GM18507 (cell line): ENCODE measurements around the gene TUFT1.

Experiments
- DNase-seq: peaks from one replicate; pipeline ENCODE4 v3.0.0; 2011; ENCODE audit warnings: low read depth; ENCODE audit not compliant: insufficient read length; ENCODE audit errors: extremely low spot score
- FAIRE-seq: peaks from 2 replicates; lab custom pipeline; 2011; peaks lifted over from hg19 to GRCh38; lab: Jason Lieb, UNC

TUFT1 gene

GRCh38 chr1:151535326-151536271 lies 4.5 kb upstream of the TUFT1 start:
- no peak for DNase-seq
- FAIRE-seq, result no peak

- FAIRE-seq (no peak), DNase-seq (no peak)
Observed at GRCh38 chr1:151536499-151536898, 3.6 kb upstream of the TUFT1 start.

GRCh38 chr1:151537112-151537511 lies 3.0 kb upstream of the TUFT1 start:
- FAIRE-seq (no peak), DNase-seq (no peak)

- DNase-seq (peak; percentile 36), FAIRE-seq (no peak)
Observed at GRCh38 chr1:151539321-151540020, 638 bp upstream of the TUFT1 start.

- no peak for DNase-seq
- FAIRE-seq, result no peak
Observed at GRCh38 chr1:151540982-151541377, 871 bp downstream of the TUFT1 start.

- FAIRE-seq (no peak), DNase-seq (no peak)
Observed at GRCh38 chr1:151541752-151542151, 1.6 kb downstream of the TUFT1 start.

GRCh38 chr1:151542710-151543129 lies 2.6 kb downstream of the TUFT1 start:
- no peak for FAIRE-seq
- no peak for DNase-seq

GRCh38 chr1:151545542-151545941 lies 5.4 kb downstream of the TUFT1 start:
- DNase-seq (no peak), FAIRE-seq (no peak)

GRCh38 chr1:151546011-151546925 lies 6.2 kb downstream of the TUFT1 start:
- no peak for FAIRE-seq
- DNase-seq, result no peak

- FAIRE-seq, result no peak
Observed at GRCh38 chr1:151547119-151547899, 7.2 kb downstream of the TUFT1 start.

GRCh38 chr1:151547900-151548230 lies 7.8 kb downstream of the TUFT1 start:
- DNase-seq (no peak), FAIRE-seq (no peak)

More at GRCh38 chr1:151547119-151547899, 7.2 kb downstream of the TUFT1 start:
- no peak for DNase-seq

GRCh38 chr1:151549199-151549598 lies 9.1 kb downstream of the TUFT1 start:
- no peak for DNase-seq
- FAIRE-seq, result no peak

- FAIRE-seq, result no peak
Observed at GRCh38 chr1:151553659-151554058, 13.6 kb downstream of the TUFT1 start.

GRCh38 chr1:151556052-151556451 lies 15.9 kb downstream of the TUFT1 start:
- DNase-seq (no peak), FAIRE-seq (no peak)

More at GRCh38 chr1:151553659-151554058, 13.6 kb downstream of the TUFT1 start:
- no peak for DNase-seq

- FAIRE-seq (no peak), DNase-seq (no peak)
Observed at GRCh38 chr1:151562661-151563060, 22.6 kb downstream of the TUFT1 start.

- no peak for DNase-seq
- no peak for FAIRE-seq
Observed at GRCh38 chr1:151563376-151563775, 23.3 kb downstream of the TUFT1 start.

- no peak for FAIRE-seq
- DNase-seq, result no peak
Observed at GRCh38 chr1:151565502-151566189, 25.5 kb downstream of the TUFT1 start.

- DNase-seq (no peak), FAIRE-seq (no peak)
Observed at GRCh38 chr1:151568626-151569088, 28.5 kb downstream of the TUFT1 start.
